ENCODE data around the gene PIEZO1.

PIEZO1 gene

DNA sequence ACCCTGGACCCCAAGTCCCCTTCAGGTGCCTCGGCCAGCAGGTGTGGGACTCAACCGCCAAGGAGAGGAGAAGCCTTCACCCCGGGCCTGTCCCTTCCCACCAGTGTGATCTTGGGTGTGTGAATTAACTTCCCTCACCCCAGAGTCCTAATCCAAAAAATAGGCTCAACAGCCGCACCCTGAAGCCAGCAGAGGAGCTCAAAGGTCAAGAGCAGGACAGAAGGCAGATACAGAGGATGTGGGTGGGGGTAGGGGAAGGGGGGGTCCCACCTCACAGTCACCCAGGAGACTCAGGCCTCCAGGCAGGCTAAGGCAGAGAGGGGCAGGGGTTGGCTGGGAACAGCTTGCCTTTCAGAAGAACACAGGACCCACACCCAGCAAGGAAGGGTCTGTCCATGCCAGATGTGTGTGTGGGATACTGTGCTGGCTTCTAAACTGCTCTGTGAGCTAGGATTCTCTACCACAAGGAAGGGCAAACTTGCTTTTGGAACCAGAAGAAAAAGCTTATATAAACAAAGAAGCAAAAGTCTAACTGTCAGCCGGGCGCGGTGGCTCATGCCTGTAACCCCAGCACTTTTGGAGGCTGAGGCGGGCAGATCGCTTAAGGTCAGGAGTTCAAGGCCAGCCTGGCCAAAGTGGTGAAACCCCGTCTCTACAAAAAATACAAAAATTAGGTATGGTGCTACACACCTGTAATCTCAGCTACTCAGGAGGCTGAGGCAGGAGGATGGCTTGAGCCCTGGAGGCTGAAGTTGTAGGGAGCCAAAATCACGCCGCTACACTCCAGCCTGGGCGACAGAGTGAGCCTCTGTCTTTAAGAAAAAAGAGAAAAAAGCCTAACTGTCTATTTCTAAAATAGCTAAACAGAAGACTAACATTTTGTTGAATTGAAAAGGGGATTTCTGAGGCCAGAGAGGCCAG lies 4.6 kb downstream of the PIEZO1 start:
- H3K36me3 ChIP-seq (ENCODE audit: control insufficient read depth in 2 of 2, insufficient read depth in 2 of 2, low read length in 2 of 2): peaks cover 0 to 2% of the 10 kb centered on the region in 2 donors
- peaks cover 86% of the 10 kb centered on the region for H3K4me1 ChIP-seq (ENCODE audit: control insufficient read depth, insufficient read depth, low read length)
- H3K27ac ChIP-seq (ENCODE audit: low read length): peak overlapping the region; percentile 93
- no peaks in the 10 kb centered on the region for H3K27me3 ChIP-seq (ENCODE audit: control insufficient read depth in 1 of 2, insufficient read depth in 2 of 2, low read length in 2 of 2)
- no peaks in the 10 kb centered on the region for H3K9me3 ChIP-seq (ENCODE audit: control insufficient read depth in 2 of 2, low read length in 2 of 2)
- H3K4me3 ChIP-seq (ENCODE audit: low read length in 2 of 2): peak overlapping the region; percentile 35 to 60
- H3K9ac ChIP-seq (ENCODE audit: low read length in 2 of 2): peak overlapping the region; percentile 47 to 63

DNA sequence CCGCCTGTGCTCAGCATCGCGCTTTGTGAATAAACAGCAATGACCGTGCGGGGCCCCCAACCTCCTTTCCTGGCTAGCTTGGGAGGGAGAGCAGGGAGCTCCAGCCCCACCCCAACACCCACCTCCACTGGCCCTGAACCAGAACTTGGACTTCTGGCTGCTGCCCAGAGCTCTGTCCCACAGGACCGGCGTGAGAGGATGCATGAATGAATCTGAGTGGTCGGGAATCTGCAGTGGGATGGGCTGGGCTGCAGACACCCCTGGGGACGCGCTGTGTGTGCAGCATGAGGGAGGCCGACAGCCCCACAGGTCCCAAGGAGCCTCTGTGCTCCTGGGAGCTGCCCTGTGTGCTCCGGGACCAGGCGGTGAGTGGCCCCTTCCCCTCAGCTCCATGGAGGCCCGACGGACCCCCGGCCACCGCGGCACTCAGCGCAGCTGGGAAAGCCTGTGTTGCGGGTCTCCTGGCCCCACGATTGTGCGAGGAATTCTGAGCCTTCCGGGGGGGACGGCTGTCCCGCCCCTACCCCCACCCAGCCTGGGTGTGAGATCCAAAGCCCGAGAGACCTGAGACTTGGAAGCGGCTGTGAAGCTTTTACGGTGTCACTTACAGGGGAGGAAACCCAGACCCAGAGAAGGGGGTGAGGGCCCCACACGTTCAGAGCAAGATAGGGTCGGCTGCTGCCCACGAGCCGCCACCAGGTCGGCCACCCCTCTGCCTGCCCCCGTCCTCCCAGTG lies 5.4 kb downstream of the PIEZO1 start:
- Histone ChIP-seq H3K27ac (ENCODE audit: low read length) (peak overlapping the region; percentile 93), H3K27me3 (ENCODE audit: control insufficient read depth in 1 of 2, insufficient read depth in 2 of 2, low read length in 2 of 2) (no peaks in the 10 kb centered on the region)

DNA sequence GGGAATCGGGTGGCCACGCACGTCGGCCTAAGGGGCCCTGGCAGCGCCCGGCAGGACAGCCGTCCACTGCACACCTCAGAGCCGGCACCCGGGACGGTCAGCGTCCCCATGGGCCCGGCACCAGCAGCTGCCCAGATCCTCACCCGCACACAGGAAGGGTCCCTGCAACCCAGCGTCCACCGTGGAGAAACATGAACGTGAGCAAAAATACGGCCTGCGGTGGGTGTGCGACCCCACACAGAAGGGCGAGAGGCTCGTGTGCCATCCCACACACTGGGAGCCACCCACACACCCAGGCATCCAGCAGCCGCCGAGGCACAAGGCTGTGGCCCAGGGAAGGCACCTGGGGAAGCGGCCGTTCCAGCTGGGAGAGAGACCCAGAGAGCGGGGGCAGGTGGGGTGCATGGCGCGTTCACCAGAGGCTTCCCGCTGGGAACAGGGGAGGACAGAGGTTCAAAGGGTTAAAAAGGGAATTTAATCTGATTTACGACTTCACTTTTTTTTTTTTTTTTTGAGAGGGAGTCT lies 6.4 kb downstream of the PIEZO1 start:
- Histone ChIP-seq H3K4me3 (ENCODE audit: low read length in 2 of 2) (peak overlapping the region in 1 of 2 donors; percentile 15), H3K9me3 (ENCODE audit: control insufficient read depth in 2 of 2, low read length in 2 of 2) (no peaks in the 10 kb centered on the region), H3K27ac (ENCODE audit: low read length) (peak overlapping the region; percentile 93), H3K9ac (ENCODE audit: low read length in 2 of 2) (no peak overlapping the region), H3K36me3 (ENCODE audit: control insufficient read depth in 2 of 2, insufficient read depth in 2 of 2, low read length in 2 of 2) (peaks cover 0 to 2% of the 10 kb centered on the region in 2 donors), H3K4me1 (ENCODE audit: control insufficient read depth, insufficient read depth, low read length) (peaks cover 92% of the 10 kb centered on the region), H3K27me3 (ENCODE audit: control insufficient read depth in 1 of 2, insufficient read depth in 2 of 2, low read length in 2 of 2) (no peaks in the 10 kb centered on the region)

More for the DNA sequence above, 5.4 kb downstream of the PIEZO1 start:
- peak overlapping the region; percentile 47 to 63 for H3K9ac ChIP-seq (ENCODE audit: low read length in 2 of 2)
- peak overlapping the region; percentile 35 to 60 for H3K4me3 ChIP-seq (ENCODE audit: low read length in 2 of 2)
- peaks cover 0 to 2% of the 10 kb centered on the region in 2 donors for H3K36me3 ChIP-seq (ENCODE audit: control insufficient read depth in 2 of 2, insufficient read depth in 2 of 2, low read length in 2 of 2)
- peaks cover 91% of the 10 kb centered on the region for H3K4me1 ChIP-seq (ENCODE audit: control insufficient read depth, insufficient read depth, low read length)
- no peaks in the 10 kb centered on the region for H3K9me3 ChIP-seq (ENCODE audit: control insufficient read depth in 2 of 2, low read length in 2 of 2)

DNA sequence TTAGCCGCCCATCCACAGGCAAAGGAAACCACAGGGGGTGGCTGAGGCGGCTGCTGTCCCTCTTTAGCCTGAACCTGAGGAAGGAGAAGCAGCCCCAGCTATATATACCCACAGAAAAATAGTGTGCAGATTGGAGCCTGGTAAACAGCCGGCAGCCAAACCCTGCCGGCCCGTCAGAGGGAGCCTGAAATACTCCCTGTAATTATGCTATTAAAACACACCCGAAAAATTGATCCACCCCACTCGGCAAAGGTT lies 6.8 kb downstream of the PIEZO1 start:
- Histone ChIP-seq H3K9me3 (ENCODE audit: control insufficient read depth in 2 of 2, low read length in 2 of 2) (no peaks in the 10 kb centered on the region), H3K27ac (ENCODE audit: low read length) (peak overlapping the region; percentile 93), H3K4me3 (ENCODE audit: low read length in 2 of 2) (peak overlapping the region in 1 of 2 donors; percentile 15), H3K27me3 (ENCODE audit: control insufficient read depth in 1 of 2, insufficient read depth in 2 of 2, low read length in 2 of 2) (no peaks in the 10 kb centered on the region), H3K4me1 (ENCODE audit: control insufficient read depth, insufficient read depth, low read length) (peaks cover 92% of the 10 kb centered on the region), H3K9ac (ENCODE audit: low read length in 2 of 2) (no peak overlapping the region), H3K36me3 (ENCODE audit: control insufficient read depth in 2 of 2, insufficient read depth in 2 of 2, low read length in 2 of 2) (peaks cover 0 to 2% of the 10 kb centered on the region in 2 donors)

DNA sequence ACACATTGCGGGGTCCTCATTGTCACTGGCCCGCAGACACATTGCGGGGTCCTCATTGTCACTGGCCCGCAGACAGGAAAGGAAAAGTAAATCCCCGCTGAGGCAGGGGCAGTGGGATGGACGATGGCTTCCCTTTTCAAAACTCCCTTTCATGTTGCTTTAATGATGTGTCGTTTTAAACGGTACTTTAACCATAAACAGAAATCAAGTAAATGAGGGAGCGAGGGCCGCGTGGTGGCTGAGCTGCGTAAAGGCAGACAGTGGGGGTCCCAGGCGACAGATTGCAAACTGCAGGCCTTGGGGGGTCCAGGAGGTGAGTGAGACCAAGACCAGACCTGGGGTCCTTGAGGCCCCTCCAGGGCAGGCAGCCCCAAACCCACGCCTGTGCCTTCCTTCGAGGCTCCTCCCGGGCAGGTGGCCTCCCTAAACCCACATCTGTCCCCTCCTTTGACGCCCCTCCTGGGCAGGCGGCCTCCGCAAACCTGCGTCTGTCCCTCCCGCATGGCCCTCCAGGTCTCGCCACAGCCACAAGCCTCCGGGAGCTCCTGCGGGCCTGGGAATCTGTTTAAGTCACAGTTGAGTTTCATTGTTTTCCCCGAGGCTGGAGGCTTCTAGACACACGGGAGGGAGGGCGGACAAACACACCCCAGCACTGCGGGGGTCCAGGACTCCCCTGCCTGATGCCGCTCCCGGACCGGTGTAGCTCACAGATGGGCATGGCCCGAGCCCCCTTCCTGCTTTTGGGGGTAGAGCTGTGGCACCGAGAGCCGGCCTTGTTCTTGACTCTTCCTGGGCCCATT lies 7.3 kb downstream of the PIEZO1 start:
- Histone ChIP-seq H3K4me1 (ENCODE audit: control insufficient read depth, insufficient read depth, low read length) (peaks cover 92% of the 10 kb centered on the region), H3K9me3 (ENCODE audit: control insufficient read depth in 2 of 2, low read length in 2 of 2) (no peaks in the 10 kb centered on the region), H3K36me3 (ENCODE audit: control insufficient read depth in 2 of 2, insufficient read depth in 2 of 2, low read length in 2 of 2) (peaks cover 0 to 2% of the 10 kb centered on the region in 2 donors), H3K27me3 (ENCODE audit: control insufficient read depth in 1 of 2, insufficient read depth in 2 of 2, low read length in 2 of 2) (no peaks in the 10 kb centered on the region), H3K27ac (ENCODE audit: low read length) (peak overlapping the region; percentile 93), H3K4me3 (ENCODE audit: low read length in 2 of 2) (no peak overlapping the region), H3K9ac (ENCODE audit: low read length in 2 of 2) (no peak overlapping the region)

DNA sequence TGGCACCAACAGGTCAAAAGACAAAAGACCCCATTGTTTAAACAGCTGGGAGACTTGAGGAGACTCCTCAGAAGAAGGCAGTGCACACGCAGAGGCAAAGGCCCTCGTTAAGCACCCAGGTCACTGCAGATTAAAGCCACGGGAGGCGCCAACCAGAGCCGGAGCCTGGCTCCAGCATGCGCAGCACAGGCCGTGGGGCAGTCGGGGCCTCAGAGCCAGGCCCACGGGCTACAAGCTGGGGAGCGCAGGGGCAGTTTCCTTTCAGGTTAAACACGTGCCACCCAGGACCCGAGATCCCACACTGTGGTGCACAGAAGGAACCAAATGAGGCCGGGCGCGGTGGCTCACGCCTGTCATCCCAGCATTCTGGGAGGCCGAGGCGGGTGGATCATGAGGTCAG lies 9.2 kb downstream of the PIEZO1 start:
- Histone ChIP-seq H3K27ac (ENCODE audit: low read length) (peak overlapping the region; percentile 93), H3K27me3 (ENCODE audit: control insufficient read depth in 1 of 2, insufficient read depth in 2 of 2, low read length in 2 of 2) (no peaks in the 10 kb centered on the region), H3K4me3 (ENCODE audit: low read length in 2 of 2) (no peak overlapping the region), H3K9me3 (ENCODE audit: control insufficient read depth in 2 of 2, low read length in 2 of 2) (no peaks in the 10 kb centered on the region), H3K9ac (ENCODE audit: low read length in 2 of 2) (no peak overlapping the region), H3K36me3 (ENCODE audit: control insufficient read depth in 2 of 2, insufficient read depth in 2 of 2, low read length in 2 of 2) (peaks cover 0 to 2% of the 10 kb centered on the region in 2 donors), H3K4me1 (ENCODE audit: control insufficient read depth, insufficient read depth, low read length) (peaks cover 90% of the 10 kb centered on the region)

DNA sequence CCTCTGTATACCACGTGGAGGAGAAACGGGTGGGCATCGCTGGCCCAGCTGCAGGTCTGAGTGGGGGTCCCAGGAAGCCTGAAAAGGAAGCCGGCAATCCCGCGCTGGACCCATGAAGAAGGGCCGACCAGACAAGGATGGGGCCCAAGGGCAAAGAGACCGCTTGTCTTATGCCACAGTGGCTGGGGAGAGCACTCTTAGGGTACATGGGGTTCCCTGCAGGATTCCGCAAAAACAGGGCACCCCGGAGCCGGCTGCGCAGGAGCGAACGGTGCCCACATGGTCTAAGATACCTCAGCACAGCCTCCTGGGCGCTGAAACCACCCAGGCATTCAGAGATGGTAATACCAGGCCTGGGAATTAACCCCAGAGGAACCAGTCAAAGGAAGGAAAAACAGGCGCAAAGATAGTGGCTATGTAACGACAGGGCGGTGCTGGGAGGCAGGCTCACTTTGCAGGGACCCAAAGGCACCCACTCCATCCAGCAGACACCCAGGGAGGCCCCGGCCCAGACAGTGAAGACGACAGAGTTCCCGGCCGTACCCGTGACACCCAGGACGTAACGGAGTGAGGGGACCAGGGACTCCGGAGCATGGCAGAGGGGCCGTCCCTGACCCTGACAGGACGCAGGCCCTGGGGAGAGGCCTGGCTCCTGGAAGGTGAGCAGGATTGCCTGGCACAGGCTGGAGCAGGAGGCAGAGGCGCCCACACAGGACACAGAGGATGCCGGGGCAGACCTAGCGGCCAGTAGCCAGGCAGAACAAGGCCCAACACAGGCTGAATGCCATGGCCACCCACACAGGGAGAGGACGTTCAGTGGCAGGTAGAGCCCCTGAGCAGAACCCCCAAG lies 10.3 kb downstream of the PIEZO1 start:
- Histone ChIP-seq H3K4me3 (ENCODE audit: low read length in 2 of 2) (no peak overlapping the region), H3K4me1 (ENCODE audit: control insufficient read depth, insufficient read depth, low read length) (peaks cover 90% of the 10 kb centered on the region), H3K9ac (ENCODE audit: low read length in 2 of 2) (no peak overlapping the region)

DNA sequence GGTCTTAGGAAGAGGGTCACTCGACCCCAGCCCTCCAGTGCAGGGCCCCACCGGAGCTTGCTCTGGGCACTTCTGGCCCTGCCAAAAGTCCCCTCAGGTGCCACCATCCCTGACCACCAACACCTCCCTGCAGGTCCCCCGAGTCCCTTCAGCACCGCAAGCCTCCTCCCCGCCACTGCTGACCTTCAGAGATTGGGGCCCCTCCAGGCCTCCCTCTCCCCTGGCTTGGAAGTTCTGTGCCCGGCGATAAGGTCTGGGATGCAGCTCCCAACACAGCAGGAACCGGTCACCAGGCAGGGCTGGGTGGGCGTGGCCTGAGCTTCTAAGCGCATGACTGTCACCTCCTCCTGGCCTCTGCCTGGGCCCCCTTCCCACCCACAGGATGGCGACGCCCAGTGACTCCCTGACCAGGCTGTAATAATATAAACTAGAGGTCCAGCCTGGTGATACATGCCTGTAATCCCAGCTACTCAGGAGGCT lies 11.2 kb downstream of the PIEZO1 start:
- Histone ChIP-seq H3K27me3 (ENCODE audit: control insufficient read depth in 1 of 2, insufficient read depth in 2 of 2, low read length in 2 of 2) (no peaks in the 10 kb centered on the region), H3K27ac (ENCODE audit: low read length) (peak overlapping the region; percentile 74), H3K4me3 (ENCODE audit: low read length in 2 of 2) (peak overlapping the region in 1 of 2 donors; percentile 35), H3K36me3 (ENCODE audit: control insufficient read depth in 2 of 2, insufficient read depth in 2 of 2, low read length in 2 of 2) (peaks cover 0 to 2% of the 10 kb centered on the region in 2 donors), H3K4me1 (ENCODE audit: control insufficient read depth, insufficient read depth, low read length) (peaks cover 90% of the 10 kb centered on the region), H3K9me3 (ENCODE audit: control insufficient read depth in 2 of 2, low read length in 2 of 2) (no peaks in the 10 kb centered on the region), H3K9ac (ENCODE audit: low read length in 2 of 2) (no peak overlapping the region)

More for the DNA sequence above, 10.3 kb downstream of the PIEZO1 start:
- no peaks in the 10 kb centered on the region for H3K9me3 ChIP-seq (ENCODE audit: control insufficient read depth in 2 of 2, low read length in 2 of 2)
- H3K36me3 ChIP-seq (ENCODE audit: control insufficient read depth in 2 of 2, insufficient read depth in 2 of 2, low read length in 2 of 2): peaks cover 0 to 2% of the 10 kb centered on the region in 2 donors
- H3K27me3 ChIP-seq (ENCODE audit: control insufficient read depth in 1 of 2, insufficient read depth in 2 of 2, low read length in 2 of 2): no peaks in the 10 kb centered on the region
- H3K27ac ChIP-seq (ENCODE audit: low read length): peak overlapping the region; percentile 55

DNA sequence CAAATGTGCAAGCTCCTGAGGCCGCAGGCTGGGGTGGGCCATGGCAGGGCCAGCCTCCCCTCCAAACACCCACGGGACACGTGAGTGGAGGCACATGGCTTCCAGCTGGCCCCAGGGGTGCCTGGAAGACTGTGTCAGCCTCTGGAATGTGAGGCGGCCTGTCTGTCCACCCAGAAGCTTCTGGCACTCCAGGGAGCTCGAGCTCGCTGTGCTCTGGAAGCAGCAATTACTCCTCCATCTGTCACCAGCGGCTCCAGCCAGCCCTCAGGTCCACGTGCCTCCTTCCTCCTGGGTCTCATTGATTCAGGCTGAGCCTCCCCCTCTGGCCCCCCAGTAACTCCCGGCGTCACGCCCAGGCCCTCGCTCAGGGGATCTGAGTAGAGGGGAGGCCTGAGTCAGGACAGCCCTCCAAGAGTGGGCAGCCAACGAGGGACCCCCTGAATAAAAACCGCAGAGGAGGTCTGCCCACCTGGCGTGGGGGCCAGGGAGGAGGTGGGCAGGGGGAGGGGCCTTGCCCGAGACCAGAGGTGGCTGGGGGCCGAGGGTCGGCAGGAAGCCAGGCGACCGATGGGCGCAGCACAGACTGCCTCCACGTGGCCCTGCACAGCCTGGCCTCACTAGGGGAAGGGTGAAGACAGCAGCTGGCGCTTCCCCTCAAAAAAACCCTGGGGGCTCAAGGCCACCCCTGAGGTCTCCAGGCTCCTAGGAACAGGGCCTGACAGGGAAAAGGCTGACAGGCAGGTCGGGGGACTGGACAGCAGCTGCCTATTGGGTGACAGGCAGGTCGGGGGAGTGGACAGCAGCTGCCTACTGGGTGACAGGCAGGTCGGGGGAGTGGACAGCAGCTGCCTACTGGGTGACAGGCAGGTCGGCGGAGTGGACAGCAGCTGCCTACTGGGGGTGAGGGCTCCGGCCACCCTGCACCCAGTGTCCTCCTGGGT lies 11.9 kb downstream of the PIEZO1 start:
- Histone ChIP-seq H3K4me3 (ENCODE audit: low read length in 2 of 2) (peak overlapping the region in 1 of 2 donors; percentile 44), H3K4me1 (ENCODE audit: control insufficient read depth, insufficient read depth, low read length) (peaks cover 90% of the 10 kb centered on the region)

More for the DNA sequence above, 11.9 kb downstream of the PIEZO1 start:
- Histone ChIP-seq H3K27ac (ENCODE audit: low read length) (peak overlapping the region; percentile 74), H3K9ac (ENCODE audit: low read length in 2 of 2) (peak overlapping the region in 1 of 2 donors; percentile 45), H3K36me3 (ENCODE audit: control insufficient read depth in 2 of 2, insufficient read depth in 2 of 2, low read length in 2 of 2) (peaks cover 0 to 2% of the 10 kb centered on the region in 2 donors), H3K9me3 (ENCODE audit: control insufficient read depth in 2 of 2, low read length in 2 of 2) (no peaks in the 10 kb centered on the region), H3K27me3 (ENCODE audit: control insufficient read depth in 1 of 2, insufficient read depth in 2 of 2, low read length in 2 of 2) (no peaks in the 10 kb centered on the region)

Data from stomach smooth muscle (tissue), 2 donors.